ENCODE data around the gene OR2V2. TPM values are rescaled to one million over a fixed set of nuclear protein-coding genes. Genes with fewer than 3 reads are reported as not detected.
"Not testable (repeated sequence)": the region's sequence is repeated elsewhere in the genome, so short reads cannot be mapped to it uniquely, and the experiment has no call there.

The OR2V2 gene
- total RNA-seq, 1 donor from 2014 or later, result not detected

DNA sequence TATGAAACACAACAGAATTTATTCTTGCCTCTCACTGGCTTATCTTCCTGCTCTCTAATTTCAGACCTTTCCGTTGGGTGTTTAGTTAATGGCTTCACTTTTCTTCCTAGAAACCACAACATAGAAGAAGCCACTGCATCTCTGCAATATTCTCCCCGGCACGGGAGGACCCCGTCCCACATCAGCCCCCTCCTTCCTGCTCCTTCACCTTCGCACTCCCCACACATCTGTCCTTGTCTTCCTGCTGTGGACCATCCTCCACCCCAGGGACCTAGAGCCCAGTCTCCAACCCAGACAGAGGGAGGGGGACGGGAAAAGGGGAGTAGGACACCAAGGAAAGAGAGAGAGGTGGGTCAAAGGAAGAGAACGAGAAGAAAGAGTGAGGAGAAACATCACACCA, 17.8 kb upstream of the OR2V2 start:
- H4K20me1 ChIP-seq (ENCODE audit: insufficient read depth, low read length), result no peaks in the 10 kb centered on the region
- Mint-ChIP-seq H3K36me3 (ENCODE audit: low read depth, unreplicated experiment) (no peaks in the 10 kb centered on the region), H3K4me3 (ENCODE audit: unreplicated experiment) (no peak overlapping the region), H3K4me1 (ENCODE audit: low read depth, unreplicated experiment) (no peaks in the 10 kb centered on the region), H3K27me3 (ENCODE audit: low read depth, unreplicated experiment) (peaks cover 34% of the 10 kb centered on the region), H3K27ac (ENCODE audit: unreplicated experiment) (no peak overlapping the region), H3K9me3 (ENCODE audit: unreplicated experiment) (peaks cover 4% of the 10 kb centered on the region)
- H3K27ac ChIP-seq (ENCODE audit: low read depth, low read length), result no peak overlapping the region
- H3K4me1 ChIP-seq (ENCODE audit: insufficient read depth, low read length), result no peaks in the 10 kb centered on the region
- H3K4me3 ChIP-seq (ENCODE audit: insufficient read depth, low read depth, low read length), result no peak overlapping the region
- H3K79me2 ChIP-seq (ENCODE audit: insufficient read depth, low read length), result no peaks in the 10 kb centered on the region
- H3K4me2 ChIP-seq (ENCODE audit: low read length), result no peak overlapping the region
- TF ChIP-seq, protein P1, sequence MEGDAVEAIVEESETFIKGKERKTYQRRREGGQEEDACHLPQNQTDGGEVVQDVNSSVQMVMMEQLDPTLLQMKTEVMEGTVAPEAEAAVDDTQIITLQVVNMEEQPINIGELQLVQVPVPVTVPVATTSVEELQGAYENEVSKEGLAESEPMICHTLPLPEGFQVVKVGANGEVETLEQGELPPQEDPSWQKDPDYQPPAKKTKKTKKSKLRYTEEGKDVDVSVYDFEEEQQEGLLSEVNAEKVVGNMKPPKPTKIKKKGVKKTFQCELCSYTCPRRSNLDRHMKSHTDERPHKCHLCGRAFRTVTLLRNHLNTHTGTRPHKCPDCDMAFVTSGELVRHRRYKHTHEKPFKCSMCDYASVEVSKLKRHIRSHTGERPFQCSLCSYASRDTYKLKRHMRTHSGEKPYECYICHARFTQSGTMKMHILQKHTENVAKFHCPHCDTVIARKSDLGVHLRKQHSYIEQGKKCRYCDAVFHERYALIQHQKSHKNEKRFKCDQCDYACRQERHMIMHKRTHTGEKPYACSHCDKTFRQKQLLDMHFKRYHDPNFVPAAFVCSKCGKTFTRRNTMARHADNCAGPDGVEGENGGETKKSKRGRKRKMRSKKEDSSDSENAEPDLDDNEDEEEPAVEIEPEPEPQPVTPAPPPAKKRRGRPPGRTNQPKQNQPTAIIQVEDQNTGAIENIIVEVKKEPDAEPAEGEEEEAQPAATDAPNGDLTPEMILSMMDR (IDR thresholded peaks at IDR 0.05; ENCODE audit: insufficient read depth, low read depth, low read length), result no peak
- no peak for TF ChIP-seq EZH2 (IDR thresholded peaks at IDR 0.05; ENCODE audit: insufficient read depth, low read length)
- H2AFZ ChIP-seq (ENCODE audit: low read depth, low read length), result no peak overlapping the region
- no peaks in the 10 kb centered on the region for H3K9me3 ChIP-seq (ENCODE audit: insufficient read depth, low read depth, low read length)
- H3K27me3 ChIP-seq (ENCODE audit: insufficient read depth, low read length), result no peaks in the 10 kb centered on the region
- no peaks in the 10 kb centered on the region for H3K36me3 ChIP-seq (ENCODE audit: insufficient read depth, low read length)
- DNase-seq (ENCODE audit: low read depth) (no peak), FAIRE-seq (no peak)
- H3K9ac ChIP-seq (ENCODE audit: low read length), result no peak overlapping the region

DNA sequence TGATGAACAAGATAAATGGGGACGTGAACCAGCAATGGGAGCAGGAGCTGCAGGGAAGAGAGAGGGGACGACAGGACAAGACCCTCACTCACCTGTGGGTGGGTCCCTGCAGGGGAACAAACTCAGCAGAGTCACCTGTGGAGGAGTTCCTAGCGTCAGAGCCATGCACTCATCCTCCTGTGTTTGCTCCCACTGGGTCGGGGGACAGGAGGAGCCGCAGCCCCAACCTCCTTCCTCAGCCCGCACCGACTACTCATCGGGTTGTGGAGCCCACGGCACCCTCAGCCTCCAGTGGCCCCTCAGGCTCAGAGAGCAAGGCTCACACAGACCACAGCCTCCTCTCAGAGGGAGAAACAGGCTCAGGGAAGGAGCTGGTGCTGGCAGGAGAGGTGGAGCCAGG, 17.3 kb upstream of the OR2V2 start:
- not testable (repeated sequence) for H3K36me3 ChIP-seq (ENCODE audit: insufficient read depth, low read length); H2AFZ ChIP-seq (ENCODE audit: low read depth, low read length); H3K27ac Mint-ChIP-seq (ENCODE audit: unreplicated experiment); H3K4me3 ChIP-seq (ENCODE audit: insufficient read depth, low read depth, low read length); H3K9ac ChIP-seq (ENCODE audit: low read length); H3K9me3 ChIP-seq (ENCODE audit: insufficient read depth, low read depth, low read length); H3K4me3 Mint-ChIP-seq (ENCODE audit: unreplicated experiment); H3K79me2 ChIP-seq (ENCODE audit: insufficient read depth, low read length); H3K4me1 Mint-ChIP-seq (ENCODE audit: low read depth, unreplicated experiment); H3K9me3 Mint-ChIP-seq (ENCODE audit: unreplicated experiment); H3K27ac ChIP-seq (ENCODE audit: low read depth, low read length); H3K36me3 Mint-ChIP-seq (ENCODE audit: low read depth, unreplicated experiment); H3K4me1 ChIP-seq (ENCODE audit: insufficient read depth, low read length); H3K27me3 ChIP-seq (ENCODE audit: insufficient read depth, low read length); FAIRE-seq; DNase-seq (ENCODE audit: low read depth); H3K4me2 ChIP-seq (ENCODE audit: low read length); H4K20me1 ChIP-seq (ENCODE audit: insufficient read depth, low read length)
- peaks cover 34% of the 10 kb centered on the region for H3K27me3 Mint-ChIP-seq (ENCODE audit: low read depth, unreplicated experiment)

DNA sequence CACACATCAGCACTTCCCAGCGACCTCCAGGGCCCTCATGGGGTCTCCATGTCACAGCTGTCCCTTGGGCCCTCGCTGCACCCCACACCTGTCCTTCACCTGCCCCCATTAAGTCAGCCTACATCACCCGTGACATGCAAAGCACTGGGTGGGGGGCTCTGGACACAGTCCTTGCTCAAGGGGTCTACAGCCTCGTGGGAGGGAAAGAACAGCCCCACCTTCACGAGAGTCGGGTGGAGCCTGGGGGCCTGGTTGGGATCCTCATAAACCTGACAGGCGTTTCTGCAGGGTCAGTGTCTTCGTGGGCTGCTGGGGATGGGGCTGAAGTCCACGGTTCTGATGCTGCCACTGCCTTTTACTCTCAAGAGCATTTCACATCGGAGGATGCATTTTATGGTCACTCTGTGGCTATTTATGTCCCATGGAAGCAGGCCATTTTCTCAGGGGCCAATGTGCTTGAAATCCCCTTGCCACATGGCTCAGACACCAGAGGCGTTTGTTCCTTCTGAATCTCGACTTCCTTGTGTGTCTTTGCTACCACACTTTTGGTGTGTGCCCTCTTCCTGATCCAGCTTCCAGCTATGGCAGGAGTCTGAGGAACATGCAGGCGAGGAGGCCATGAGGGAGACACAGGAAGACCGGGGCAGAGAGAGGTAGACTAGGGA, 16.4 kb upstream of the OR2V2 start, which contains the start of gene OR2V1:
Gene OR2V1 (minus strand): TSS at position 338 of the 665 bp plus-strand sequence. CDS start 5,865 bp downstream, outside the sequence.
- no peak within 1 kb of the TSS for H3K4me3 ChIP-seq (ENCODE audit: insufficient read depth, low read depth, low read length)
- no peaks in the 10 kb centered on the region for H3K79me2 ChIP-seq (ENCODE audit: insufficient read depth, low read length)
- Mint-ChIP-seq H3K36me3 (ENCODE audit: low read depth, unreplicated experiment) (no peaks in the 10 kb centered on the region), H3K4me1 (ENCODE audit: low read depth, unreplicated experiment) (no peaks in the 10 kb centered on the region), H3K27me3 (ENCODE audit: low read depth, unreplicated experiment) (peaks cover 34% of the 10 kb centered on the region), H3K9me3 (ENCODE audit: unreplicated experiment) (peaks cover 3% of the 10 kb centered on the region), H3K27ac (ENCODE audit: unreplicated experiment) (no peak within 1 kb of the TSS), H3K4me3 (ENCODE audit: unreplicated experiment) (peak within 1 kb of the TSS; percentile 31)
- no peak within 1 kb of the TSS for H2AFZ ChIP-seq (ENCODE audit: low read depth, low read length)
- DNase-seq (ENCODE audit: low read depth) (no peak), FAIRE-seq (no peak)
- no peak within 1 kb of the TSS for H3K27ac ChIP-seq (ENCODE audit: low read depth, low read length)
- no peaks in the 10 kb centered on the region for H3K9me3 ChIP-seq (ENCODE audit: insufficient read depth, low read depth, low read length)
- no peaks in the 10 kb centered on the region for H3K27me3 ChIP-seq (ENCODE audit: insufficient read depth, low read length)
- no peak within 1 kb of the TSS for H3K9ac ChIP-seq (ENCODE audit: low read length)
- H3K4me1 ChIP-seq (ENCODE audit: insufficient read depth, low read length), result no peaks in the 10 kb centered on the region
- H3K4me2 ChIP-seq (ENCODE audit: low read length), result no peak within 1 kb of the TSS
- no peaks in the 10 kb centered on the region for H4K20me1 ChIP-seq (ENCODE audit: insufficient read depth, low read length)
- no peaks in the 10 kb centered on the region for H3K36me3 ChIP-seq (ENCODE audit: insufficient read depth, low read length)
- TF ChIP-seq EZH2 (IDR thresholded peaks at IDR 0.05; ENCODE audit: insufficient read depth, low read length), result no peak
- TF ChIP-seq, protein P1 (IDR thresholded peaks at IDR 0.05; ENCODE audit: insufficient read depth, low read depth, low read length), result no peak
